ENCODE results near the gene ZAP70.
A peak's percentile ranks its signal among the peaks of the same experiment; 100 is the strongest.
"Not testable (repeated sequence)": the region's sequence is repeated elsewhere in the genome, so short reads cannot be mapped to it uniquely, and the experiment has no call there.

ZAP70 gene

GRCh38 chr2:97713296-97714083, at the start of gene ZAP70:
ZAP70 (plus strand) TSS chr2:97713576; CDS start chr2:97724037, 10,461 bp downstream.
- peak; percentile 55 to 80 (median 74) for DNase-seq

DNA sequence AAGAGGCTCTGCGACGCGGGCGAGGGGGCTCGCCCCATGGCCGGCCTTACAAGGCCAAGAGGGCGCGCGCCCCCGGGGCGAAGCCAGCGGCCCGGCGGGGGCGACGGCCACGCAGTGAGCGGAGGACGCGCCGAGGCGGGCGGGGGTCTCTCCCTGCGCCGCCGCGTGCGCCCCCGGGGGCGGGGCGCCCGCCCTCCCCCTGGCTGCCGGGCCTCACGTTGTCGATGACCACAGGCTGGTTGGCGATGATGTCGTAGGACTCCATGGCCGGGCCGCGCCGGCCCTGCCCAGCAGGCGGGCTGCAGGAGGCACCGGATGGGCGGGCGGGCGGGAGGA, 49.8 kb upstream of the ZAP70 start:
- DNase-seq = no peak

DNA sequence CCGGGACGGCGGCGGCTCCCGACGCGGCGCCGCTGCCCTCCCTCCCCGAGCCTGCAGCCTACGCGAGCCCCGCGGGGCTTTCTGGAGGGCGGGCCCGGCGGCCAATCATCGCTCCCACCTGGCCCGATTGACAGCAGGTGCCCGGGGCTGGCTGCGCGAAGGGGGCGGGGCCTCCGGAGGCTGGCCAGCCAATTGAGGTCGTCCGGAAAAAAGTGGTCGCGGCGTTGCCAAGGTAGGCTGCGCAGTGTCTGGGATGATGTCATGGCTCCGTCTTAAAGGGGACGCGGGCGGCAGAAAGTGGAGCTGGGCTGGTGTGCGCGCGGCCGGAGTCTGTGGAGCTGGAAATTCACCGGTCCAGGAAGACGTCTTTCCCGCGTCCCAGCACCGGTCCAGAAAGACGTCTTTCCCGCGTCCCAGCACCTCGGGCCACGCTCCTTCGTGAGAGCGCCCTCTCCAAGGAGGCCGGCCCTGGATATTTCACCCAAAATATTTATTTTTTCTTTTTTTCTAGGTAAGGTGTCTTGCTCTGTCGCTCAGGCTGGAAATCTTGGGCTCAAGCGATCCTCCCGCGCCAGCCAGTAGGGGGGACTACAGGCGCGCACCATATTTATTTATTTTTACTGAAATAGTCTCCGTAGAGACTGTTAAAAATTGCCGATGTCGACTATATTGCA, 49.3 kb upstream of the ZAP70 start, which contains the start of gene ACTR1B:
Gene ACTR1B (minus strand): TSS at position 83 of the 674 bp plus-strand sequence. CDS start 154 bp downstream, outside the sequence.
- DNase-seq = peak; percentile 93 to 98 (median 96)

DNA sequence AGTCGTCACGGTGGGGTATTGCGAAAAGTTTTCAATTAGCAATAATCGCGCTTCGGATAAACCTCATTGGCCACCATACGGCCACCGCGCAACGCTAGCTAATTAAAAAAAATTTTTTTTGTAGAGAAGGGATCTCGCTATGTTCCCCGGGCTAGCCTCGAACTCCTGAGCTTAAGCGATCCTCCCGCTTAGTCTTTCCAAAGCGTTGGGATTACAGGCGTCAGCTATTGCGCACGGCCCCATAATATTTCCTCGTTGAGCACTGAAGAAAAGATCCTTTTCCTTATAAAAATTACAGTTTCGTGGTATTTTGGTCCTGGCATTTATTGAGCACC, 48.8 kb upstream of the ZAP70 start:
- DNase-seq = no peak

DNA sequence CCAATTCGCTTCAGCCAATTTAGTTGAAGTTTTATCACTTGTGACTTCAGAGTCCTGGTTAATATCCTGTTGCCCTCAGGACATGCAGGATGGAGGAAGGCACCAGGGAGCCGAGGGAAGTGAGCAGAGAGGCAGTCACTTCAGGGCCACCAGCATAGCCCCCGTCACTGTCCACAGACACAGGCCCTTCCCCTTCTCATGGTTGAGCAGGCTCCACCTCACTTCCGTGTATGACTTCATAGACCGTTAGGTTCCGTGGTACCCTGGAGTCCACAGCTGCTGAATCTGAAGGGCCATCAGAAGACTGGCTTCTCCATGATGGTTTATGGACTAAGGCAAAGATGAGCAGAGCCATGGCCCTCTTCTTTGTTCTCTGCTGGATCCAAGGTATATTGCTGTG, 43.9 kb upstream of the ZAP70 start, which contains the start of gene C2orf92:
Gene C2orf92 (plus strand): TSS at position 266 of the 400 bp plus-strand sequence. CDS start 76 bp downstream, at position 342.
- DNase-seq = no peak

DNA sequence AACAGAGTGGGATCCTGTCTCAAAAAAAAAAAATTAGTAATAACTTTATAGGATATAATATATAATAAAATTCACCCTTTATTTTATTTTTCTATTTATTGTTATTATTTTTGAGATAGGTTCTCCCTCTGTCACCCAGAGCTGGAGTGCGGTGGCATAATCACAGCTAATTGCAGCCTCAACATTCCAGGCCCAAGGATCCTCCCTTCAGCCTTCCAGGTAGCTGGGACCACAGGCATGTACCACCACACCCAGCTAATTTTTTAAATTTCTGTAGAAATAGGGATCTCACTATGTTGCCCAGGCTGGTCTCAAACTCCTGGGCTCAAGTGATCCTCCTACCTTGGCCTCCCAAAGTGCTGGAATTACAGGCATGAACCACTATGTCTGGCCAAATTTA, 42.9 kb upstream of the ZAP70 start:
- no peak for DNase-seq

GRCh38 chr2:97671526-97671925, 41.9 kb upstream of the ZAP70 start:
- DNase-seq = no peak

DNA sequence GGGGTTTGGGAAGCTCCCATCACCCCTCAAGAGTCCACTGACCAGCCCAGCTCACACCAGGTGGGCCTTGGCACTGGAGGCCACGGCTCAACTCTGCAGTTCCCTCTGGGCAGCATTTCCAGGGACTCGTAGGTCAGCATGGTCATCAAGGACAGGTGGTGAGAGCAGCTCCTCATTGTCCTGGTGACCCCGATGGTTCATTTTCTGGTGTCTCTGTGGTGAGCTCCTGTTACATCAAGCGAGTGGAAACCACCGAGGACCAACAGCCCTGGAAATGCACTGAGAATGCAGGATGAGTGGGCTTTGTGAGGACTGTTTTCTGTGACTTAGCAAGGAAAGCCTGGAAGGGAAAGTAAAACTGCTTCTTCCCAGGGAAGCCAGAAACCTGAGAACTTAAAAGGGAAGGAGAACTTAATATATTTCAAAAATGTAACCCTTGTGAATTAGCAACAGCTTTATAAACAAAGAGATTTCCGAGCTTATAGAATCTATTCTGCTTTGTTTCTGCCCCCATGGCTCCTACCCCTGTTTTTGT, 40.7 kb upstream of the ZAP70 start:
- not testable (repeated sequence) for DNase-seq

- DNase-seq = no peak
These were observed 40.0 kb upstream of the ZAP70 start for GRCh38 chr2:97673182-97673914.

DNA sequence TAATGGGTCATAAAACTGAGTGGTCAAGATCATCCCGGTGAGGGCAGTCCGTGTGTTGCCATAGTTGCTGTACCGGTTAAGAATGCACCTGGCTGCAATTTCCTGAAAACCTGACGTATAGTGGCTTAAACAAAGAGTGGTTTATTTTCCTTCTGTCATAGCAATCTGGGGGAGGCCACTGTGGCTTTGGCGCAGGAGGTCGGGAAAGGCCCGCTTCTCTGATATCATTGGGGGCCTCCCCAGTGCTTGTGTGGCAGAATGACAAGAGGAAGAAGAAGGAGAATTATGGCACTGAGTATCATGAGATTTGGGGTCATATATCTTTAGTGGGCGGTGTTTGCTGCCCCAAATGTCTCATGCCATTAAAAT, 39.5 kb upstream of the ZAP70 start:
- DNase-seq = no peak

DNA sequence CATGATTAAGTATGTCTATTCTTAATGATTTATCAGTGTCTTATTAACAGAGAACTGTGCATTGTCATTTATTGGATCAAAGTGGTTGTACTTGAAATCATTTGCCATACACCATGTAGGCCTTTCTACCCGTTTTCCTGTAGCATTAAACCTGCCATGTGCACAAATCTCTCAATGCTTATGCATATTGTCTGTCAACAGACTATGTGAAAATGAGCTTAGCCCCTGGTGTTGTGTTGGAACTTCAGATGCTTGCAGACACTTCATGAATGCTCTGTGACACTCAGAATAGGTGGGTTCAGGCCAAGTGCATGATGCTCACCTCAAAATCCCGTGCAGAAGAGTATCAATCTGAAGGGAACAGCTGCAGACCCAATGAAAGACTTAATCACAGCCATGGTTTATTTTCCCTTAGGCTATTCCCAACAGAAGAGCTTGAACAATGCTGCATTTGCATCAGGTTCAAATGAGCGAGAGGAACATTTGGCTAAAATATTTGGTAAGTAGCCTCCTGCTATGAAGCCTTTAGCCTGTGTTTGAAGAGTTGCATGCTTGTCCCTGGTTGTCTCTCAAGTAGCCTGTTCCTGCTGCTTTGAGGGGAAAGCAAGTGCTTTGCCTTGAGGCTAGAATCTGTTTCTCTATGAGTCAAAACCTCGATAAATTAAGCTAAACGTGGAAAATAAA, 37.8 kb upstream of the ZAP70 start:
- DNase-seq = no peak

GRCh38 chr2:97676620-97677019, 36.8 kb upstream of the ZAP70 start:
- DNase-seq = no peak

GRCh38 chr2:97677480-97677879, 35.9 kb upstream of the ZAP70 start:
- no peak for DNase-seq

DNA sequence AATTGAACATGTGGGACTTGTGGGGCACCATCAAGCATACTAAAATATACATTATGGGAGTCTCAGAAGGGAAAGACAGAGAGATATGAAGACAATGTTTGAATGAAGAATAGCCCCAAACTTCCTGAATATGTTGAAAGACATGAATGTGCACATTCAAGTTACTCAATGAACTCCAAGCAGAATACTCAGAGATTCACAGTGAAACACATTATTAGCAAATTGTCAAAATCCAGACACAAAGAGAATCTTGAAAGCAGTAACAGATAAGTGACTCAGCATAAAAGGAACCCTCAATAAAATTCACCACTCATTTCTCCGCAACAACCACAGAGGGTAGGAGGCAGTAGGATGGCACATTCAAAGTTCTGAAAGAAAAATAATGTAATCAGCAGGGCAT, 35.1 kb upstream of the ZAP70 start:
- DNase-seq = no peak

DNA sequence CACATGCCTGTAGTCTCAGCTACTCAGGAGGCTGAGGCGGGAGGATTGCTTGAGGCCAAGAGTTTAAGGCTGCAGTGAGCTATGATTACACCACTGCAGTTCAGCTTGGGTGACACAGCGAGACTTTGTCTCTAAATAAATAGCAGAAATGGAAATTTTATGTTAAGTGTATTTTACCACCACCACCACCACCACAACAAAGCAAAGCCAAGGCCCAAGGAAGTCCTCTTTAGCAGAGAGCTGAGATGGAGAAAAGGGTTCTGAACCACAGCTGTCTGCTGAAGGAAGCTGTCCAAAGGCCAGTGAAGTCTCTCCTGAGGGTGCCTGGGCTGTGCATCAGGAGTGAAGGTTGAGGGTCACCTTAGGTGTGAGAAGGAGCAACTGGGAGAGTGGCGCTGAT, 26.1 kb upstream of the ZAP70 start:
- not testable (repeated sequence) for DNase-seq

DNA sequence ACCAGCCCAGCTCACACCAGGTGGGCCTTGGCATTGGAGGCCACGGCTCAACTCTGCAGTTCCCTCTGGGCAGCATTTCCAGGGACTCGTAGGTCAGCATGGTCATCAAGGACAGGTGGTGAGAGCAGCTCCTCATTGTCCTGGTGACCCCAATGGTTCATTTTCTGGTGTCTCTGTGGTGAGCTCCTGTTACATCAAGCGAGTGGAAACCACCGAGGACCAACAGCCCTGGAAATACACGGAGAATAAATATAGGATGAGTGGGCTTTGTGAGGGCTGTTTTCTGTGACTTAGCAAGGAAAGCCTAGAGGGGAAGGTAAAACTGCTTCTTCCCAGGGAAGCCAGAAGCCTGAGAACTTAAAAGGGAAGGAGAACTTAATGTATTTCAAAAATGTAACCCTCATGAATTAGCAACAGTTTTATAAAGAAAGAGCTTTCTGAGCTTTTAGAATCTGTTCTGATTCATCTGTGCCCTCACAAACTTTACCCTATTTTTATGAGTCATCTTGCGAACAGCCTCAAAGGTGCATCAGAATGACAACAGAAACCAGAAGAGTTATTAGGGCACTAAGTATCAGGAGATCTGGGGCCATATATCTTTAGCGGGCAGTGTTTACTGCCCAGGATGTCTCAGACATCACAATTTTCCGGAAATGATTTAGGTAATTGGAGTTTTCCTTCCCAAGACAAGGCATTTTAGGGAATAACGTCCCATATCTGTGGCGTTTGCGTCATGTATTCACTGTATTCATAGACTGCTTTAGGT, 25.1 kb upstream of the ZAP70 start:
- no peak for DNase-seq

DNA sequence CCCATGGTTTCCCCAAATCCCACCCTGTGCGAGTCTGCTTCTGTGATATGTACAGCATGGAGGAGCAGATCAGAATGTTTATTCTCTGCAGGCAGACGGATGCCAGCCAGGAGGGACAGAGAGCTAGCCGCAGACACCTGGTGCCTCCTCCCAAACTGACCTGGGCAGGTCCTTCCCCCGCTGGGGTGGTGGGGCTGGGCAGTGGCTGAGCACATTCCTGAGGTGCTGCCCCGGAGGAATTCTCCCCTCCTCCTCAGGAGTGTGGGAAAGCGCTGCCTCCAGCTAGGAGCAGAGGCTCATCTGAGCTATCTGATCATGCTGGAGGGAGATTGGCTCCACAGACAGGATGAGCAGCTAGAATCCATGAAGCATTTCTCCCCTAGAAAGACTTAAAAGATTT, 22.2 kb upstream of the ZAP70 start:
- DNase-seq = no peak

GRCh38 chr2:97693476-97693875, 19.9 kb upstream of the ZAP70 start:
- no peak for DNase-seq

DNA sequence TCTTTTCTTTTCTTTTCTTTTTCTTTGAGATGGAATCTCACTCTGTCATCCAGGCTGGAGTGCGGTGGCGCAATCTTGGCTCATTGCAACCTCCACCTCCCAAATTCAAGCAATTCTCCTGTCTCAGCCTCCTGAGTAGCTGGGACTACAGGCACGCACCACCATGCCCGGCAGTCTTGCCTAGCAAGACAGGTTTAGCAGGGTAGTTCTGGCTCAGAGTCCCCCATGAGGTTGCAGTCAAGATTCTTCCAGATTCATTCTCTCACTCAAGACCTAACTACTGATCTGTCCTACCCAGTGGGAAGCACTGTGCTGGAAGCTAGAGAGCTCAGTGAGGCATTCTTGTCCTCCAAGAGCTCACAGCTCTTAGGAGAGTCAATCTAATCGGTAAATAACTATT, 17.6 kb upstream of the ZAP70 start:
- no peak for DNase-seq

GRCh38 chr2:97697252-97698235, 15.8 kb upstream of the ZAP70 start:
- peak; percentile 74 to 92 (median 86) for DNase-seq

DNA sequence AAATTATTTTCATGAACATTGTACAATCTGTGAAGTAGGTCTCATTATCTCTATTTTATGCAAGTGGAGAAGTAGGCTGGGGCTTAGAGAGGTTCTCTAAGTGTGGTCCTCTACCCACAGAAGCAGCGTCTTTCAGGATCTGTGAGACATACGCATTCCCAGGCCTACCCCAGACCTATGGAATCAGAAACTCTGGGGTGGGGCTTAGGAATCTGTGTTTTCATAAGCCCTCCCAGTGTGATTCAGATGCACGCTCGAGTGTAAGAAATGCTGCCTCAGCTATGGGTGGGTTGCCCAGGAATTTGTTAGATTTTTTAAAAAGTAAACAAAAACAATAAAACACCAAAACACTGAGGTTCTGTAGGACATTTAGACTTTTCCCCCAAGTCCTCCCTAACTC, 14.8 kb upstream of the ZAP70 start:
- no peak for DNase-seq

Measured in stimulated activated naive CD4-positive, alpha-beta T cell (primary cell).